ENCODE data around the gene CALML3.
A peak's percentile ranks its signal among the peaks of the same experiment; 100 is the strongest.

CALML3 gene

DNA sequence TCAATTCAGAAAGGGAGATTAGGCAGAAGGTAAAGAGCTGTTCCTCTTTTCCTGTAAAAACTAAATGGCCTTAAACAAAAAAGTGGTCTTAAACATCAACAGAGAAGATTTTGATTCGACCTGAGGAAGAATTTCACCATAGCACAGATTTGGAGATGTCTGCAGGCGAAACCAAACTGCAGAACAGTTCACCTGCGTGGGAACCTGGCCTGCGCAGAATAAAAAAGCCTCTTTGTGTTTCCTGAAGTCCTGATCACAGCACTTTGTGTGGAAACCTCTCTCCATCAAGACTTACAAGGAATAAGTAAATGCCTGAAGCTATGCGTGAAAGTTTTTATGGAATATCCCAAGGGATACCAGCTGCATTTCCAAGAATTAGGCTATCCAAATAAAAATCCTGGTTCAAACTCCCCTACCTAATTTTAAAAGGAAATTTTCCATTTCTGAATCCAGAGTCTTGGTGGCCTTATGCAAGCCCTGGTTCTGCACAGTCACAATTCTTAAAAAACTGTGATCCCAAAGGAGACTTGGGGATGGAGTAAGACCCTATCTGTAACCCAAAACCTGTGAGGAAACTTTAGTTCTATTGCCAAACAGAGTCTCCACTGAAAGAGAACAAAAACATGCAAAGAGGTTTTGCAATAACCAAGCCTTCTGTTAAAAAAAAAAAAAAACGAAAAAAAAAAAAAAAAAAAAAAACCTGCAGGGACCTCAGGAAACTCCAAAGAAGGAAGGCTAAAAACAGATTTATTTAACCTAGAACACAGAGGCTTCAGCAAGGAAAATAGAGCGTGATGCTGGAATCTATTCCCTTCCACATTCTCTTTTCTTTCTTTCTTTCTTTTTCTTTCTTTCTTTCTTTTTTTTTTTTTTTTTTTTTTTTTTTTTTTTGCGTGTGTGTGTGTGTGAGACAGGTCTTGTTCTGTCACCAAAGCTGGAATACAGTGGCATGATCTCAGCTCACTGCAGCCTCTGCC lies 10.4 kb downstream of the CALML3 start:
- H3K4me3 ChIP-seq (ENCODE audit: low read depth, low read length): no peak overlapping the region
- peak; percentile 88 for DNase-seq (ENCODE audit: low read depth)

DNA sequence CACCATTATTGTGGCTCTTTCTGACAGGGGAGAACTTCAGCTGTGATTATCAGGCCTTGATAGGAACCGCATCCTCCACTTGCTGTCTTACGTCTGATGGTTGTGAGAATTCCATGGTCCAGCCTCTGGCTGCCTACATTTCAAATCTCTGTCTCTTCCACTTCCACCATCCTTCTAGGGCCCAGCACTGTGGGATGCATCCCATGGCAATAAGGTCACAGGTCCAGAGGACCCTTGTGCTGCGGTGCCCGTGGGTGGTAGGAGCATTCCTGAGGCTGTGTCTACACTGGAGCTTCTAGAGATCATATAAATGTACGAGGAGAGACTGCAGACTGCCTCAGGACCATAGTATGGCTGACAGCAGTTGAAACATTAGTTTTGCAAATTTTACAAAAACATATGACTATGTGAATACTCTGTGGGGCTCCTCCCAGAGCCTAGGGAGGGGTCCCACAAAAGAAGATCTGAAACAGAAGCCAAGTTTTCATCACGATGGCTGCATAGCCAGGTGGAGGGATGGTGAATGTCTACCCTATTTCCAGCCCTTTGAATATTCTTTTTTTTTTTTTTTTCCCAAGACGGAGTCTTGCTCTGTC lies 11.8 kb downstream of the CALML3 start:
- no peak for DNase-seq (ENCODE audit: low read depth)
- H3K4me3 ChIP-seq (ENCODE audit: low read depth, low read length): no peak overlapping the region

DNA sequence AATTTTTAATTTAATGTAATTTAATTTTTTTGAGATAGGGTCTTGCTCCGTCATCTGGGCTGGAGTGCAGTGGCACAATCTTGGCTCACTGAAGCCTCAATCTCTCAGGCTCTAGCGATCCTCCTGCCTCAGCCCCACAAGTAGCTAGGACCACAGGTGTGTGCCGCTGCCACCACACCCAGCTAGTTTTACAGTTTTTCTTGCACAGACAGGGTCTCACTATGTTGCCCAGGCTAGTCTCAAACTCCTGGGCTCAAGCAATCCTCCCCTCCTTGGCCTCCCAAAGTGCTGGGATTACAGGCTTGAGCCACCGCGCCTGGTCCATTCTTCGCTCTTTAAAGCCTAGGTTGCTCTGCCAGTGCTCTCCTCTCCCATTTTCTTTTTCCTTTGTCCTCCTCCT lies 12.9 kb downstream of the CALML3 start:
- no peak for DNase-seq (ENCODE audit: low read depth)
- H3K4me3 ChIP-seq (ENCODE audit: low read depth, low read length): no peak overlapping the region

DNA sequence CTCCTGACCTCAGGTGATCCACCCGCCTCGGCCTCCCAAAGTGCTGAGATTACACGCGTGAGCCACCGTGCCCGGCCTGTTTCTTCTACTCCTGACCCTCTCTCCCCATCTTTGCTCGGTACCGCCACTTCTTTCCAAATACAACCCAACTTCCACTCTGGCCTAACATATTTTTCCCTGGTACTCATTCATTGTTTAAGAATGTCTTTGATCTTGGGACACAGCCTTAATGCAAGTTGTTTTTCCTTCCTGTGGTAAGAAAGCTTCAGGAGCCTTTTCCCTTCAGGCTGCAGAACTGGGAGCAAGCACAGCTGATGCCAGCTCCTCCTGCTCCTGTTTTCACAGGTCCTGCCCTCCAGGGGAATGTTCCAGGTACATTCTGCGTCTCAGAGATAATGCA lies 13.7 kb downstream of the CALML3 start:
- DNase-seq (ENCODE audit: low read depth): no peak
- H3K4me3 ChIP-seq (ENCODE audit: low read depth, low read length): no peak overlapping the region

DNA sequence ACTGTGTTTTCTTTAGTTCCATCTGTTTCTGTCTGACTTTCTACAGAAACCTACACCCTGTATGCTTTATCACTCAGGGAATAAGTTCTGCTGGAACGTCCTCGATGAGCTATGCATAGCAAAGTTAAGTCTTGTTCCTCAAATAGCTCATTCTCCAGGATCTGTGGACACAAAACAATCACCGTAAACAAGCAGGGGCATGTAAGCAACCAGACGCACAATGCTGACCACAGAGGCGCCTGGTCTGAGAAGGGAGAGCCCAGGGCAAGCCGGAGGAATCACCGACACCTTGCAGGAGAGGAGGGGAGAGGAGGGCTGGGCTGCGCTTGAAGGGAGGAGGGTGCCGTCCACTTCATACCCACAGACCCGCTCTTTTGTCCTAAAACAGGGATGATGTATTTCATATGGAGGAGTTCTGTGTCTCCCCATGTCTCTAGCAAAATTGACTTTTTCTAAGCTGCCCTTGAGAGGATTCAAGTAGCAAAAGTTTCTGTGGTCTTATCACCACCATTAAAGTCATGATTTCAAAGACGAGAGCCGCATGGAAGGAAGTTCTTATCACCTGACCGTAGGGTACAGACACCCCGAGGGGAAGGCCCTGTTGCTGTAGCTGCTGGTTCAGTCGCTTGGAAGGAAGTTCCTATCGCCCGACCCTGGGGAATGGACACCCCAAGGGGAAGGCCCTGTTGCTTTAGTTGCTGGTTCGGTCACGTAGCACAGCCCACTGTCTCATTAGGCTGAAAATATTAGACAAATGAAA lies 14.3 kb downstream of the CALML3 start:
- no peak for DNase-seq (ENCODE audit: low read depth)
- no peak overlapping the region for H3K4me3 ChIP-seq (ENCODE audit: low read depth, low read length)

DNA sequence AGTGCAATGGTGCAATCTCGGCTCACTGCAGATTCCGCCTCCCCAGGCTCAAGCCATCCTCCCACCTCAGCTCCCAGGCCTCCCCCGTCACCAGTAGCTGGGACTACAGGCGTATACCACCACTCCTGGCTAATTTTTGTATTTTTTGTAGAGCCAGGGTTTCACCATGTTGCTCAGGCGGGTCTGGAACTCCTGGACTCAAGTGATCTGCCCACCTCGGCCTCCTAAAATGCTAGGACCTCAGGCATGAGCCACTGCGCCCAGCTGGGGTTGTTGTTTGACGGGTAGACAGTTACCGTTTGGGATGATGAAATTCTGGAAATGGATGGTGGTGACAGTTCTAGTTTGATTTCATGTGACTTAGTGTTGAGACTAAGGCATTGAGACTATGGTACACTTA lies 15.3 kb downstream of the CALML3 start:
- DNase-seq (ENCODE audit: low read depth): no peak
- H3K4me3 ChIP-seq (ENCODE audit: low read depth, low read length): no peak overlapping the region

DNA sequence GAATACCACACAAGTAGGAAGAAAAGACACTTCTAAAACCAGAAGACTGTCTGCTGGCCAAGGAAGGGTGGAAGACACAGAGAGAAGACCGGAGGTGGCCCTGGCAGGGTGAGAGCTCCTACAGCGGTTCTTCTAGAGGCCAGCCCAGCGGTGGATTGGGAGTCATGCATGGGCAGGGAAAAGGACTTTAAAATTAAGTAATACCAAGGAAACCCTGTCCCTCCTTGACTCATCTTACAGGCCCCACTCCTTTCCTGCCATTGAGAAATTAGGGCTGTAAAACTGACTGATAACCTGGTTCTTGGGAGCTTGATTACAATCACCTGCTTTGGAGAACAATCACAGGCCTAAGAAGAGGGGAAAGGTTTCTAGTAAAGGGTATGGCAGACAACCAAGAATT lies 16.1 kb downstream of the CALML3 start:
- no peak for DNase-seq (ENCODE audit: low read depth)
- H3K4me3 ChIP-seq (ENCODE audit: low read depth, low read length): no peak overlapping the region

DNA sequence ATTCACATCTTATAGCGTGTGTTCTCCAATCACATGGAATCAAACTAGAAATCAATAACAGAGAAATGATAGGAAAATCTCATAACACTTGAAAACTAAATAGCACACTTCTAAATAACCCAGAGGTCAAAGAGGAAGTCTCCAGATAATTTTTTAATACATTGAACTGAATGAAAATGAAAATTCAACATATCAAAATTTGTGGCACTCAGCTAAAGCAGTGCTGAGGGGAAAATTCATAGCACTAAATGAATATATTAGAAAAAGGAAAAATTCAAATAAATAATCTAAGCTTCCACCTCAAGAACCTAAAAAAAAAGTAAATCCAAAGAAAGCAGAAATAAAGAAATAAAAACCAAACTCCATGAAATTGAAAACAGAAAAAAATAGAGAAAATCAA lies 17.3 kb downstream of the CALML3 start:
- no peak overlapping the region for H3K4me3 ChIP-seq (ENCODE audit: low read depth, low read length)
- DNase-seq (ENCODE audit: low read depth): no peak

DNA sequence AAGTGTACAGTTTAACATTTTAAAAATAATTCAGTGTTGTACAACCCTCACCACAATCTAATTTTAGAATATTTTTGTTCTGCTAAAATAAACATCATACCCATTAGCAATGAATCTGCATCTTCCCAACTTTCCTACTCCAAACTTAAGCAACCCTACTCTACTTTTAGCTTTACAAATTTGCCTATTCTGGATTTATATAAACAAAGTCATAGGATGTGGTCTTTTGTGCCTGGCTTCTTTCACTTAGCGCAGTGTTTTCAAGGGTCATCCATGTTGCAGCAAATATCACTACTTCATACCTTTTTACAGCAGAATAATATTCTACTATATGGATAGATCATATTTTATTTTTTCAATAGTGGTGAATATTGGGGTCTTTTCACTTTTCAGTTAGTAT lies 18.9 kb downstream of the CALML3 start:
- no peak overlapping the region for H3K4me3 ChIP-seq (ENCODE audit: low read depth, low read length)
- DNase-seq (ENCODE audit: low read depth): no peak

DNA sequence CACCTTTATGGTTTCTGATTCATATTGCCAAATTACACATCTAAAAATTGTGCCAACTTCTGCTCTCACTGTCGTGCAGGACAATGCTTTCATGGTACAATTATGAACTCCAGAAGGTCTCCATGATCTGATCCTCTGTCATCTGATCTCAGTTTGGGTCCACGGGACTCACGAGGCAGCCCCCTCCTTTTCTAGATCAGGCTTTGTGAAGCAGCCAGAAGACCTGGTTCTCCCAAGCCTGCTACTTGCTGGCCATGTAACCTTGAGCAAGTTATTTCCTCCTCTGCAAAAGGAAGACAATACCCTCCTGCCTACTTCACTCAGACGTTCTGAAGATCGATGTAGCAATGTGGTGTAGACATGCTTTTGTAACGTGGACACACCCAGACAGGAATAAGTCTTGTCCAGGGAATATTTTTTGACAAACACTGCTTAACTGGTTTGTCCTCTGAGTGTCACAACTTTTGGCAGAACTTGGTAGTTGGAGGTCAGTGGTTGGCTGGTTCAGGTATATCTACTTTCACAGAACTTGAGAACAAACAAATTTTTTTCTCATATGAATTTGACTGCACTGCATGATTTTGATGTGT lies 19.6 kb downstream of the CALML3 start:
- DNase-seq (ENCODE audit: low read depth): no peak
- no peak overlapping the region for H3K4me3 ChIP-seq (ENCODE audit: low read depth, low read length)

DNA sequence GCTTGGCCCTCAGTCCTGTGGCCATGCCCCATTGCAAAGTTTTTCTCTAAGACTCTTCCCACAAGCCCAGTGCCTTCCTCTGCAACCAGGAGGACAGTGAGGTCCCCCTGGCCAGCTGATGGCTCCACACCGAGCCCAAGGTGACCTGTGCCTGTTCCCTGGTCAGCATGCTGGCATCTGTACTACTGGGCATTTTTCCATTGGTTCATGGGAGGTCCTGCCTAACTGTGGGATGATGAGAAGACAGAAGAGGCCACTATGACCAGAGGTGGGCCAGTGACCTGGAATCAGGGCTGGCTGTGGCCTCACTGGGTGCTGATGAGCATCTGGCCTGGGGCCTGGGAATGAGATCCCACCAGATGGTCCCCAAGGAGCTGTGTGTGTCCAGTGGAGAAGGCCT lies 20.2 kb downstream of the CALML3 start:
- H3K4me3 ChIP-seq (ENCODE audit: low read depth, low read length): no peak overlapping the region
- DNase-seq (ENCODE audit: low read depth): no peak

DNA sequence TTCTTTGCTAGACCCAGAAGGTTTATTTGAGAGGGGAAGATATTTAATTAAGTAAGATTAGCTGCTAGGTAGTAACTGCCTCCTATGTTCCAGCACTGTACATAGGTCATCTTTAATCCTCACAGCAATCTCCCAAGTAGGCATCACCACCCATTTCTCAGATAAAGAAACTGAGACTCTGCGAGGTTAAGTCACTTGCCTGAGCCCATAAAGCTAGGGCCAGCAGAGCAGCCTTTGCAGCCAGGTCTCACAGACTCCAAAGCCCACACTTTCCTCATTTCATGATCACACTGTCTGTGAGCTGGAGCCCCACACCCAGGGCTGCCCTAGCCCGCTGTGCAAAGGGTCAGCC lies 20.6 kb downstream of the CALML3 start:
- no peak for DNase-seq (ENCODE audit: low read depth)
- H3K4me3 ChIP-seq (ENCODE audit: low read depth, low read length): no peak overlapping the region

DNA sequence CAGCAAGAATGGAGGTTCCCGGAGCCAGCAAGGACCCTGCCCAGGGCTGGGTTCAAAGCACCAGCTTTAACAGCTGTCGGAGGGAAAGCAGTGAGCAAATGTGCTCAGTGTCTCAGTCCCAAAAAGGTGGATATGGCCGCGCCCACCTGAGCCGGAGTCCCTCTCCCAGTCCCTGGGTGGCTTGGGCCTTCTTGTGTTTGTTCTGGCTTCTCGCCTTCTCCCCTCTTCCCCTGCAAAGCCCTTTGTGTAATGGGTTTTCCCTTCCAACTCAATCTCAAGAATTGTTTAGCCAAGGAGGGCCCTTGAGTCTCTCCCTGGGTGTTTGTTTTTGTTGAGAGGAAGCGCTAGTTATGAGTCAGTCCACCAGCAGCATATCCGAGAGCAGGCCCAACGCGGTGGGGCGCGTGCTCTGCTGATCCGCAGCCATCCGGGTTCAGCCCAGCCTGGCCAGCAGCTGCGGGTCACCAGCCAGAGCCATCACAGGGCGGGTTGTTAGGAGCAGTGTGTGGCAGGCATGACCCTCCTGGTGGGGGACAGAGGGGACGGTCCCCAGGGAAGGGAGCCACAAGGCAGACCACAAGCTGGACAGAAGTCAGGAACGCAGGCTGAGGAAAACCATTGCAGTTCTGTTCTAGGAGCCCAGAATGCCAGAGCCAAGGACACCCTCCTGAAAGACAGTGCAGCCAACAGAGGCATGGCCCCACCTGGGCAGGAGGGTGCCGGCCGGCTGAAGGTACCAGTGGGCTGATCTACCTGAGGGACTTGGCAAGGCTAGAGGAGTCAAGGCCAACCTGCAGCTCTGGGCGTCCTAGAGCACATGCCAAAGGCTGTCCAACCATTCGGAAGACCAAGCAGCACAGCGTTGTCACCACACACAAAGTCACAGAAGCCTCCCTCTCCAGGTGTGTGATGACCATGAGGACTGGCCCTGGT lies 21.3 kb downstream of the CALML3 start:
- peak; percentile 76 for DNase-seq (ENCODE audit: low read depth)
- H3K4me3 ChIP-seq (ENCODE audit: low read depth, low read length): no peak overlapping the region

DNA sequence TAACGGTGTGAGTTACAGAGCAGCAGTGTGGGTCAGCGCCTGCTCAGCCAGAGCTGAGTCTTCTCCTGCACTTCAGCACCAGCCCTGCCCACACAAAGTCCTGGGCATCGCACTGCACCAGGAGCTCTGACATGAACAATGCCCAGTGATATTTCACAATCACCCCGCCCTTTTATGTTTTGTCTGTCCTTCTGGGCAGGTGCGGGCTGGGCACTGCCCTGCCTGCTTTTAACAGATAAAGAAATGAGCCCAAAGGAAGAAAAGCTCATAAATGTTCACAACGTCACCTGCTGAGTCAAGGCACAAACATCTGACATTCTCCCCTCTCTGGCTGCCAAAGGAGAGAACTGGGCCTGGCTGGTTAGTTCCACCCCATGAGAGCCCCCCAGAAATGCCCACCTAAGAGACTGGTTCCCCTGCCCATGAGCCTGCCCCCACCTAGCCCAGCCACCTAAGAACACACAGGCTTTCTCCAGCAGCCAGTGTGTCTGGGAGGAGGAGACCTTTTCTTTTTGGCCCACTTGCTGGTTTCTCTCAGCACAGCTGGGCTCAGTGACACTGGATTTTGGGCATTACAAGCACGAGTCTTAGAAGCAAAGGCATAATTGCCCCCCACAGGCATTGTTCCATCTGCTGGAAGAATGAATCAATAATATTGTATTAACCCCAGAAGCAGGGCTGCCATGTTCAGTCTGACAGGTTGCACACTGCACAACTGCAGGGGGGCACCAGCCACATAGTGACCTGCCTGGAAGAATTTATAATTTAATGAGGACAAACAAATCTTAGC lies 22.3 kb downstream of the CALML3 start:
- no peak for DNase-seq (ENCODE audit: low read depth)
- H3K4me3 ChIP-seq (ENCODE audit: low read depth, low read length): no peak overlapping the region

DNA sequence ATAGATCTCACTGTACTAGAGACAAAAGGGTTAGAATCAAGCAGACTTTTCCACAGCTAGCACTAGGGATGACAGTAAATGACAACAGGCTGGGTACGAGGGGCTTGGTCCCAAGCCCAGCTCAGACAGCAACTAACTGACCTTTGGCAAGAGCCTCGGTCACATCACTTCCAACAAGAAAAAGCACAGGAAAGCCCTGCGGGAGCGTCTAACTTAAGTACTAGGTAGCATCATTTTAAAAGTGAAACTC lies 22.8 kb downstream of the CALML3 start:
- H3K4me3 ChIP-seq (ENCODE audit: low read depth, low read length): no peak overlapping the region

DNA sequence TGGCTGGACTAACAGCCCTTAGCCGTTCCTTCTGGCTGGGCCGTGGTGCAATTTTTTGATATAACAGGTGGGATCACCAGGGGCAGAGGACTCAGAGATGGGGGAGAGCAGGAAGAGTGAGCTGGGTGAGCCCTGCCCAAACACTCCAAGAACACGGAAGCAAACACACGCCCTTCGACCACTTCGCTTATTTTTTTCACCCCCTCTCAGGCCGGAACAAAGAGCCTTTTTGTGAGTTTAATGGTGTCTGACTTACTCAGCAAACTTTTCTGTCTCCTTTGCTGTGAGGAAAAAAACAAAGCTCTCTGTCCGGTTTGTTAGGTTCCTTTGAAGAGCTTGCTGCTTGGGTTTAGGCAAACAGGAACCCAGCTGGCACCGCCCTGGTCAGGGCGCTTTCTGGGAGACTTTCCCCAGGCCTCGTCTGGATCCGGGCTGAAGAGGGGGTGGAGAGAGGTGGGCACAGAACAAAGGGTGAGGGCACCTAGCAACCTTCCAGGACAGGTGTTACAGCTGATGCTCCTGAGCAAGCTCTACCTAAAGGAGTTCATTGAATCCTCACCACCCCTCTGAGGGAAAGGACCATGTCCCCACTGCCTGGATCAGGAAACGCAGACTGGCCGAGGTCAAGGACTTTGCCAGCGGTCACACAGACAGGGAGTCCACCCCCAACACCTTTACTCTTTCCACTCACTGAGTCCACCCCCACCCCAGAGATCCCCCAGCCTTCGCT lies 23.3 kb downstream of the CALML3 start:
- H3K4me3 ChIP-seq (ENCODE audit: low read depth, low read length): no peak overlapping the region
- DNase-seq (ENCODE audit: low read depth): no peak

More for the DNA sequence above, 22.8 kb downstream of the CALML3 start:
- no peak for DNase-seq (ENCODE audit: low read depth)

DNA sequence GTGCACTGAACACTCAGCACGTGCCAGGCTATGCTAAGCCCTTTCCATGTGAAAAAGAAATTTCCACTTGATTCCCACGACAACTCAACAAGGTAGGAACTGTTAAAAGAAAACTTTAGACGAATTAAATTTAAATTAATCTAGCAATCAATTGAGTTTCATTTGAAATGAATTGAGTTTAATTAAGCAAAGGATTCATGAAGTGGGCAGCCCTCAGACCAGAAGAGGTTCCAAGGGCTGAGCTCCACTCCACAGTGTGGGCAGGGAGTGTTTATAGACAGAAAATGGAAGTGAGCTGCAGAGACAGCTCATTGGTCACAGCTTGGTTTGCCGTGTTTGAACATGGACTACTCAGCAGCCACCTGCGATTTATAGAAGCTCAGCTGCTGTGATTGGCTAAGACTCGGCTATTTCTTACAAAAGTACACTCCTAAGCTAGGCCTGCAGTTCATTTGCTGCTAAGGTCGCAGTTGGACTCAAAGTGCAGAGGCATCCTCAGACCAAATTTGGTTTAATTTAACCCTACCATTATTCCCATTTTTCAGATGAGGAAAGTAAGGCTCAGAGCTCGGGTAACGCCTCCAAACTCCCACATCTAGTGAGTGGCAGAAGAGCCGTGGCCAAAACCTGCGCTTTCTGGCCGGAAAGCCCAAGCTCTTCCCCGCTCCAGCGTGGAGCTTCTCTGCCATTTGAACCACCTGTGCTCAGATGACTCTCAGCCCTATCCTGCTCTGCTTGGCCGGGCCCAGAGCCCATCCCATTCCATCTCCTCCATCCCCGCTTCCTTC lies 24.9 kb downstream of the CALML3 start:
- H3K4me3 ChIP-seq (ENCODE audit: low read depth, low read length): no peak overlapping the region
- no peak for DNase-seq (ENCODE audit: low read depth)

Data from skeletal muscle cell (primary cell).